GM10266 (cell line): Measurements from ENCODE around the gene METTL13.
"Not testable (repeated sequence)": the region's sequence is repeated elsewhere in the genome, so short reads cannot be mapped to it uniquely, and the experiment has no call there.

Experiments used
- DNase-seq: peaks from one replicate; pipeline ENCODE4 v3.0.0; 2012; ENCODE audit errors: extremely low spot score
- CTCF ChIP-seq: IDR thresholded peaks from 2 replicates; pipeline ENCODE4 v1.5.1; 2012; ENCODE audit warnings: mild to moderate bottlenecking, low read depth; ENCODE audit not compliant: control insufficient read depth, insufficient read depth; ENCODE audit errors: missing control alignments

The METTL13 gene

GRCh38 chr1:171796592-171796991 is 15.1 kb downstream of the METTL13 start:
- no peak for TF ChIP-seq CTCF
- no peak for DNase-seq

- no peak for DNase-seq
- TF ChIP-seq CTCF = no peak
These were observed 16.9 kb downstream of the METTL13 start for GRCh38 chr1:171798311-171798710.

GRCh38 chr1:171798765-171799164 is 17.3 kb downstream of the METTL13 start:
- TF ChIP-seq CTCF = no peak

GRCh38 chr1:171799166-171799565 is 17.7 kb downstream of the METTL13 start:
- no peak for TF ChIP-seq CTCF
- no peak for DNase-seq

More at GRCh38 chr1:171798765-171799164, 17.3 kb downstream of the METTL13 start:
- DNase-seq = no peak

- DNase-seq = not testable (repeated sequence)
These were observed 18.2 kb downstream of the METTL13 start for GRCh38 chr1:171799698-171800097.

- TF ChIP-seq CTCF = no peak
- DNase-seq = no peak
These were observed 18.9 kb downstream of the METTL13 start for GRCh38 chr1:171800342-171800741.

- TF ChIP-seq CTCF = no peak
- DNase-seq = no peak
These were observed 19.4 kb downstream of the METTL13 start for GRCh38 chr1:171800851-171801250.

- TF ChIP-seq CTCF = peak; percentile 83
- peak; percentile 43 for DNase-seq
These were observed 20.0 kb downstream of the METTL13 start for GRCh38 chr1:171801487-171801891.
